BJ (cell line): ENCODE results near the gene LSS. TPM values are rescaled to one million over a fixed set of nuclear protein-coding genes. Genes with fewer than 3 reads are reported as not detected.

Source experiments
- CTCF ChIA-PET: fragments of 350-600 bp; formaldehyde crosslinking; extraction: SDS; loops from one replicate; lab custom pipeline; 2021; ENCODE audit warnings: antibody characterized with exemption, inconsistent platforms; lab: Yijun Ruan, JAX
- POLR2A ChIA-PET: fragments of 300-600 bp; sonication (Branson Sonifier 250); formaldehyde crosslinking; extraction: SDS; loops from one replicate; lab custom pipeline; 2021; ENCODE audit warnings: antibody characterized with exemption; lab: Charles Lee
- DNase-seq: peaks from one replicate; pipeline ENCODE4 v3.0.0-alpha.2; 2011; ENCODE audit warnings: low read depth
- H3K27me3 ChIP-seq: 2 replicates; pipeline ENCODE4 v1.6.0; 2011; ENCODE audit warnings: low read length; ENCODE audit not compliant: control insufficient read depth, insufficient read depth
- H3K36me3 ChIP-seq: 2 replicates; pipeline ENCODE4 v1.5.1; 2011; ENCODE audit warnings: low read length; ENCODE audit not compliant: control insufficient read depth, insufficient read depth
- H3K4me3 ChIP-seq: 2 replicates; pipeline ENCODE4 v1.5.1; 2011; ENCODE audit warnings: low read depth, mild to moderate bottlenecking, control low read depth, low read length
- polyA plus RNA-seq: library from polyadenylated mRNA; depleted of rRNA; stranded (reverse); fragments of >200 nt; gene quantifications from 2 replicates; pipeline ENCODE4 v1.2.3, GENCODE V29; 2011
- TF ChIP-seq, protein P1 (sequence below): IDR thresholded peaks from 2 replicates; pipeline ENCODE4 v1.5.1; 2011; ENCODE audit warnings: low read depth, mild to moderate bottlenecking, control low read depth, inconsistent platforms, low read length, moderate library complexity; ENCODE audit not compliant: insufficient read depth

LSS gene
- polyA plus RNA-seq, 1 experiment: 59.9 TPM

DNA sequence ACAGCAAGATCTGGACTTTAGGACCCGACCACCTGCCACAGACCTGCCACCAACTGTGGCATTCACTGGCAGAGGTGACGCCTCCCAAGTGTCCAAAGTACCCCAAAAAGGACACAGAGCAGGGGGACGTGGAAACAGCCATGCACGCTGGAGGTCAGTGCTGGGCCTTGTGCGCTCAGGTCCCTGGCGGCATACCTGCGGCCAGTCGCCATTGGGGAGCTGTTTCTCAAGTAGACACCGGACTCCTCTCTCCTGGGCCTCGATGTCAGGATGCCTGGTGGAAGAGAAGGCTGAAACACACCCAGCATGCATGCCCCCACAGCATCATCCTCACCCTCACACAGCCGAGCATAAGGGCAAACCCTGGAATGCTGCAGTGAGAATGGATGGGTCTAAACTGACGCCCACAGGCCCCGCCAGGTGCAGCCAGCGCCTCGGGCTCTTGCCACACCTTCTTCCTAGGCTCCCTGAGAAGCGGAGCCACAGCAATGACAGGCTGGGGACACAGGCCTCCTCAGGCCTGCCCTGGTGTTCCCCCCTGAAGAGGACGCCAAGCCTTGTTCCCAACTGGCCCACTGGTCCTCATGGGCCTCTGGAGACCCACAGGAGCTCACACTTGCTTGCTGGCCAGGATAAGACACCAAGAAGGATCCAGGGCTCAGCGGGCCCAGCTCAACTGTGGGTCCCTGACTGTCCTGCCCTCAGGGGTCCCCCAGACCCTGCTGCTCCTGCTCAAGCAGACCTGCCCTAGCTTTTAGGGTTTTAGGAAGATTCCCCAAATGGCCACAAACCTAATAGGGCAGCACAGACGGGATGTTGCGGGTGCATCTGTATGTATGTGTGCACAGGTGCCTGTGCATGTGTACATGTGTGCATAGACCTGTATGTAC is 36.6 kb downstream of the LSS start:
- peaks cover 30% of the 10 kb centered on the region for H3K36me3 ChIP-seq

DNA sequence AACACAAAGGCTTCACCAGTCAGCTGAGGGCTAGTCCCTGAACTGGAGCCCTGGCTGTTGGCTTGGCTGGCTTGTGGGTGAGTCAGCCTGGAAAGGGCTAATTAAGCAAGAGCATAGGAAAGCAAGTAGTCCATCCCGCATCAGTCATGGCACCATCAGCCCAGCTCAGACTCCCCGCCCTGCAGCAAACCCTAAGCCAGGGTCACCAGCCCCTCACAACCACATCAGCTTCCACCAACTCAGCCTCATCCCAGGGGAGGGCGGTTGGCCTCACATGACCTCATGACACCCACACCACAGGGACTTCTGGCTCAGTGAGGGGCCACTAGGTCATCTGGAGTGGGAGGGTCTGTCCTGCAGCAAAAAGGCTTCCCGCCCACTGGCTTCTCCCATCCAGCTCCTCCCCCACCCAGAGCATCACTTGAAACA is 37.3 kb downstream of the LSS start:
- TF ChIP-seq, protein P1, sequence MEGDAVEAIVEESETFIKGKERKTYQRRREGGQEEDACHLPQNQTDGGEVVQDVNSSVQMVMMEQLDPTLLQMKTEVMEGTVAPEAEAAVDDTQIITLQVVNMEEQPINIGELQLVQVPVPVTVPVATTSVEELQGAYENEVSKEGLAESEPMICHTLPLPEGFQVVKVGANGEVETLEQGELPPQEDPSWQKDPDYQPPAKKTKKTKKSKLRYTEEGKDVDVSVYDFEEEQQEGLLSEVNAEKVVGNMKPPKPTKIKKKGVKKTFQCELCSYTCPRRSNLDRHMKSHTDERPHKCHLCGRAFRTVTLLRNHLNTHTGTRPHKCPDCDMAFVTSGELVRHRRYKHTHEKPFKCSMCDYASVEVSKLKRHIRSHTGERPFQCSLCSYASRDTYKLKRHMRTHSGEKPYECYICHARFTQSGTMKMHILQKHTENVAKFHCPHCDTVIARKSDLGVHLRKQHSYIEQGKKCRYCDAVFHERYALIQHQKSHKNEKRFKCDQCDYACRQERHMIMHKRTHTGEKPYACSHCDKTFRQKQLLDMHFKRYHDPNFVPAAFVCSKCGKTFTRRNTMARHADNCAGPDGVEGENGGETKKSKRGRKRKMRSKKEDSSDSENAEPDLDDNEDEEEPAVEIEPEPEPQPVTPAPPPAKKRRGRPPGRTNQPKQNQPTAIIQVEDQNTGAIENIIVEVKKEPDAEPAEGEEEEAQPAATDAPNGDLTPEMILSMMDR: no peak
- H3K36me3 ChIP-seq: peaks cover 25% of the 10 kb centered on the region
- CTCF ChIA-PET: interaction anchor here (1.0 kb wide), 1 partner anchor 34 kb away, joined by 3 read pairs; no protein-coding TSS in a partner anchor
- no peak for DNase-seq
- POLR2A ChIA-PET: no interaction called here
- no peak overlapping the region for H3K4me3 ChIP-seq
- no peaks in the 10 kb centered on the region for H3K27me3 ChIP-seq

More for the DNA sequence above, 36.6 kb downstream of the LSS start:
- TF ChIP-seq, protein P1: no peak
- DNase-seq: no peak
- POLR2A ChIA-PET: no interaction called here
- CTCF ChIA-PET: interaction anchor here (1.0 kb wide), 1 partner anchor 33 kb away, joined by 3 read pairs; no protein-coding TSS in a partner anchor
- H3K27me3 ChIP-seq: no peaks in the 10 kb centered on the region
- no peak overlapping the region for H3K4me3 ChIP-seq

DNA sequence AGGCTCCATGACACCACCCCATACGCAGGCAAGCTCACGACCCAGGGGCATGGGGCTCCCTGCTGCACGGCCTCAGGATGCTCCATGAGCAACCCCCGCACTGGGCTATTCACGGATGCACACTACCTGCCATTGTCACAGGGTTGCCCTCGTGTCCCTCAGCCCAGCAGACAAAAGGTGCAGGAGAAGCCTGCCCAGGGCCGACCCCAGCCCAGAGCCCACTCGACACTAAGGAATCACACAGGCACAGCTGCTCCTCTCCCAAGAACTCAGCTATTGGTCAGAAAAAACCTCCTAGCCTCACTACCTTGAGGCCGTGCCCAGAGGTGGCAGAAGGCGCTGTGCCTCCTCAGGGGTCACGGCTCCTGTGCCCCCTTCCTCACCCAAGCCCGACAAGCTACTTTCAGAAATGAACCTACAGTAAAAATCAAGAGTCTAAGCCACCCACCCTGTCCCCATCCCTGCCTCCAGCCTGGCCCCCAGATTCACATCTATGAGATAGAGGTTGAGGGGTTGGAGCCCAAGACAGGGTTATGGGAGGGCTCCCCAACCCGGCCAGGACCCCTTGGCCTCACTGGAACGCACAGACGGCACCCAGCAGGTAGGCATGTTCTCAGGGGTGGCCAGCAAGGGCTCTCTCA is 38.0 kb downstream of the LSS start:
- POLR2A ChIA-PET: no interaction called here
- CTCF ChIA-PET: interaction anchor here (1.0 kb wide), 1 partner anchor 34 kb away, joined by 3 read pairs; no protein-coding TSS in a partner anchor
- Histone ChIP-seq H3K27me3 (no peaks in the 10 kb centered on the region), H3K4me3 (no peak overlapping the region), H3K36me3 (peaks cover 25% of the 10 kb centered on the region)
- DNase-seq: no peak
- TF ChIP-seq, protein P1: no peak

DNA sequence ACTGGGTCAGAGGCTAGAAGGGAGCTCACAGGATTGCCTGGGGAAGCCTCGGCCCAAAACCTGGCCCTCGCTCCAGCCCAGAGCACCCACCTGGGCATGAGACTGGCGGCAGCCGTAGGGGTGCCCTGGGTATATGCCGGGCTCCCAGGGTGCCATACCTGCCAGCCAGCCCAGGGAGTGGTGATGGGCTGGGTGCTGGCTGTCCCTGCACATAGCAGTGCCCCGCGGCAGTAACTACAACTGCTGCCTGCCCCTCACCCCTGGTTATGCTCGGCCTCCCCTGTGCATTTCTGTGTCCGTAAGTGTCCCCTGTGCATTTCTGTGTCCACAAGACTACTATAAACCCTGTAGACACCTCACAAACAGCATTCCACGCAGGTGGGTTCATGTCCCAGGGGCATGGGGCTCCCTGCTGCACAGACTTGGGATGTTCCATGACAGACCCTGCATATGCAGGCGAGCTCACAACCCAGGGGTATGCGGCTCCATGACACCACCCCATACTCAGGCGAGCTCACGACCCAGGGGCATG is 38.5 kb downstream of the LSS start:
- POLR2A ChIA-PET: no interaction called here
- TF ChIP-seq, protein P1: no peak
- H3K27me3 ChIP-seq: no peaks in the 10 kb centered on the region
- no peak overlapping the region for H3K4me3 ChIP-seq
- peaks cover 23% of the 10 kb centered on the region for H3K36me3 ChIP-seq
- CTCF ChIA-PET: interaction anchor here (0.7 to 1.7 kb wide), 2 partner anchors 17 to 310 kb away, joined by 3 to 4 read pairs; no protein-coding TSS in a partner anchor
- DNase-seq: no peak
